ENCODE data around the gene MIAT.

DNA sequence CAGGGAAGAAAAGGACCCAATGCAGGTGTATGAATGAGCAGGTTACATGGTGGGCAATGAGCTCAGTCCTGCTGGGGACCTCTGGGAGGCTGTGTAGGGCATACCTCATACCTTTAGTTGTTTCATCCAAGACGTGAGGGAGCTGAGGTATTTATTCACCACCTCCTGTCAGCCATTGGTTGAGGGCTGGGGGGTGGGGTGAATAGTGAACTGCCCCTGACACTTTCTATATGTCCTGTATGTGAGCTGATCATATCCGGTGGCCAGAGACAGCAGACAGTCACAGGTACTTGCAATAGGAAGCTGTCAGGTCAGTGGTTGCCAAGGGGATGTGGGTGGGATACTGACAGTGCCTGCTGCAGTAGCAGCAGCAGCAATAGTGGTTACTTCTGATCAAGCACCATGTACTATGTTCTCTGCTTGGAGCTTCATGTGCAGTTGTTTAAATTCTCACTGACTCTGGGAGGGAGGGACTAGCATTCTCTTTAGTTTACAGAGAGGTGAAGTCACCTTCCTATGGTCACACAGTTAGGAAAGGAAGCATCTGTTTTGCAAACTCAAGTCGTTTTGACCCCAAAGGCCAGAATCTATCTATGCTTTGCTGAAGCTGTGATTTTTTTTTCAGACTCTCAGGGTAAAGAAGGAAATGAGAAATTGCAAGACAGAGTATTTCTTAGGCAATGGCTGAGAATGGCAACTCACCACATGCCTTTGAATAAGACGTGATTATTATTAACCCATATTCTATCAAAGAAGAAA, 54.0 kb downstream of the MIAT start:
- TF ChIP-seq, protein P1, sequence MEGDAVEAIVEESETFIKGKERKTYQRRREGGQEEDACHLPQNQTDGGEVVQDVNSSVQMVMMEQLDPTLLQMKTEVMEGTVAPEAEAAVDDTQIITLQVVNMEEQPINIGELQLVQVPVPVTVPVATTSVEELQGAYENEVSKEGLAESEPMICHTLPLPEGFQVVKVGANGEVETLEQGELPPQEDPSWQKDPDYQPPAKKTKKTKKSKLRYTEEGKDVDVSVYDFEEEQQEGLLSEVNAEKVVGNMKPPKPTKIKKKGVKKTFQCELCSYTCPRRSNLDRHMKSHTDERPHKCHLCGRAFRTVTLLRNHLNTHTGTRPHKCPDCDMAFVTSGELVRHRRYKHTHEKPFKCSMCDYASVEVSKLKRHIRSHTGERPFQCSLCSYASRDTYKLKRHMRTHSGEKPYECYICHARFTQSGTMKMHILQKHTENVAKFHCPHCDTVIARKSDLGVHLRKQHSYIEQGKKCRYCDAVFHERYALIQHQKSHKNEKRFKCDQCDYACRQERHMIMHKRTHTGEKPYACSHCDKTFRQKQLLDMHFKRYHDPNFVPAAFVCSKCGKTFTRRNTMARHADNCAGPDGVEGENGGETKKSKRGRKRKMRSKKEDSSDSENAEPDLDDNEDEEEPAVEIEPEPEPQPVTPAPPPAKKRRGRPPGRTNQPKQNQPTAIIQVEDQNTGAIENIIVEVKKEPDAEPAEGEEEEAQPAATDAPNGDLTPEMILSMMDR (IDR thresholded peaks at IDR 0.05), result no peak
- no peak for TF ChIP-seq POLR2AphosphoS5 (IDR thresholded peaks at IDR 0.05)
